T-helper 2 cell treated with Interferon-gamma antibody and Interleukin-4, amounts not matched to agents 5 μg/mL and 100 μg/mL, for 36 hours (primary cell): Measurements from ENCODE around the gene ICA1.

Experiments
- DNase-seq: peaks from one replicate; pipeline ENCODE4 v3.0.0; 2021; ENCODE audit warnings: low spot score
- H3K27ac Mint-ChIP-seq: one replicate; pipeline ENCODE4 v1.8.0; 2021; ENCODE audit warnings: mild to moderate bottlenecking, mixed read lengths
- H3K27me3 Mint-ChIP-seq: one replicate; pipeline ENCODE4 v1.8.0; 2021; ENCODE audit warnings: low read depth, mixed read lengths
- H3K36me3 Mint-ChIP-seq: one replicate; pipeline ENCODE4 v1.8.0; 2021; ENCODE audit warnings: low read depth, mixed read lengths
- H3K4me1 Mint-ChIP-seq: one replicate; pipeline ENCODE4 v1.8.0; 2021; ENCODE audit warnings: low read depth, mixed read lengths
- H3K4me3 Mint-ChIP-seq: one replicate; pipeline ENCODE4 v1.8.0; 2022; ENCODE audit warnings: mild to moderate bottlenecking, moderate library complexity, mixed read lengths
- H3K9me3 Mint-ChIP-seq: one replicate; pipeline ENCODE4 v1.8.0; 2021; ENCODE audit warnings: mixed read lengths

Gene ICA1

GRCh38 chr7:8128449-8129317 is 133.3 kb downstream of the ICA1 start:
- H3K9me3 Mint-ChIP-seq: peaks cover 6% of the 10 kb centered on the region
- no peak for DNase-seq
- H3K4me3 Mint-ChIP-seq: peak overlapping the region; percentile 37
- H3K27me3 Mint-ChIP-seq: no peaks in the 10 kb centered on the region
- peaks cover 71% of the 10 kb centered on the region for H3K4me1 Mint-ChIP-seq
- H3K27ac Mint-ChIP-seq: peak overlapping the region; percentile 81
- H3K36me3 Mint-ChIP-seq: peaks cover 14% of the 10 kb centered on the region

GRCh38 chr7:8126601-8127167 is 135.3 kb downstream of the ICA1 start:
- Mint-ChIP-seq H3K36me3 (peaks cover 16% of the 10 kb centered on the region), H3K27me3 (no peaks in the 10 kb centered on the region), H3K4me3 (peak overlapping the region; percentile 72), H3K27ac (peak overlapping the region; percentile 99), H3K9me3 (peaks cover 6% of the 10 kb centered on the region), H3K4me1 (peaks cover 61% of the 10 kb centered on the region)
- no peak for DNase-seq

DNA sequence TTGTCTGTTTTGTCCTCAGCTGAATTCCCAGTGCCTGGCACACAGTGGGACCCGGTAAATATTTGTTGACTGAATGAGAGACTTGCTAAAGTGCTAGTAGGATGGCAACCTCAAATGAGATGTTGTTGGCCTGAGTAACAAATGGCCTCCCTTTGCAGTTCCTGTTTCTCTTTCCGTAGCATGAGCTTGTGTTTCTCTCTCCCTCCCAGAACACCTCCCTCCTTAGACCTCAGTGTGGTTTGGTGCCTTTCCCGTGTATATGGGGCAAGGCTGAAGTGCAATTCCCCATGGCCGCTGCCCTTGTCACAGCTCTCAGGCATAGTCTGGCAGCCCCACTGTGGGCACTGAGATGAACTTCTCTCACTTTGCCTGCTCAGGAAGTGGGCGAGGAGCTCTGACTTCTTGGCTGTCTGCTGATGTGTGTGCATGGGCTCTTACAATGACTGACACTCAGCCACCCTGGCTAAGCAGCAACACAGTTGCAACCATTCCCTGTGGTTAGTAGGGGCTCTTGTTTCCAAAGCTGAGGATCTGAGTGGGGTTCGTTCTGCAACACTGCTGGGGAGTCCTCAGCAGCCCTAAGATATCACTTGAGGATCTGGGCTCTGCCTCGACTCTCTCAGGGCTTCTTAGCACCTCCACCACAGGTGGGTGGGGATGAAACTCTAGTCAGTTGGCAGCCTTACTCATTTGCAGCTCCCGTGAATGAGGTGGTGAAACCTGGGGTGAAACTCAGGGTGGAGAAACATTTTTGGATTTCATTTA is 136.1 kb downstream of the ICA1 start:
- H3K4me3 Mint-ChIP-seq: peak overlapping the region; percentile 72
- peak overlapping the region; percentile 99 for H3K27ac Mint-ChIP-seq
- H3K36me3 Mint-ChIP-seq: peaks cover 16% of the 10 kb centered on the region
- H3K27me3 Mint-ChIP-seq: no peaks in the 10 kb centered on the region
- peaks cover 6% of the 10 kb centered on the region for H3K9me3 Mint-ChIP-seq
- DNase-seq: peak; percentile 88
- peaks cover 62% of the 10 kb centered on the region for H3K4me1 Mint-ChIP-seq

DNA sequence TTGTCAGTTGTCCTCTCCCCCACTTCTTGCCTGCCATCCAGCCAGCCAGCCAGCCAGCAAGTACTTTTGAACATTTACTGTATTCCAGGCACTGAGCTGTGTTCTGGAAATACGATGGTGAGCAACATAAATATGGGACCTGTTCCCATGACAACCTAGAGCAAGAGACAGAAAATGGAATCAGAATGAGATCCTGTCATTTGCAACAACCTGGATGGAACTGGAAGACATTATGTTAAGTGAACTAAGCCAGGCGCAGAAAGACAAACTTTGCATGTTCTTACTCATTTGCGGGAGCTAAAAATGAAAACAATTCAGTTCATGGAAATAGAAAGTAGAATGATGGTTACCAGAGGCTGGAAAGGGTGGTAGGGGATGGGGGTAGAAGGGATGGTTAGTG is 140.7 kb downstream of the ICA1 start:
- no peak overlapping the region for H3K4me3 Mint-ChIP-seq
- H3K36me3 Mint-ChIP-seq: peaks cover 13% of the 10 kb centered on the region
- H3K9me3 Mint-ChIP-seq: peaks cover 6% of the 10 kb centered on the region
- no peak for DNase-seq
- H3K27ac Mint-ChIP-seq: peak overlapping the region; percentile 21
- peaks cover 52% of the 10 kb centered on the region for H3K4me1 Mint-ChIP-seq
- H3K27me3 Mint-ChIP-seq: no peaks in the 10 kb centered on the region

- Mint-ChIP-seq H3K27ac (no peak overlapping the region), H3K27me3 (no peaks in the 10 kb centered on the region), H3K9me3 (peaks cover 5% of the 10 kb centered on the region), H3K36me3 (peaks cover 16% of the 10 kb centered on the region), H3K4me1 (peaks cover 52% of the 10 kb centered on the region), H3K4me3 (no peak overlapping the region)
- no peak for DNase-seq
These were observed 141.4 kb downstream of the ICA1 start for GRCh38 chr7:8120390-8121058.

DNA sequence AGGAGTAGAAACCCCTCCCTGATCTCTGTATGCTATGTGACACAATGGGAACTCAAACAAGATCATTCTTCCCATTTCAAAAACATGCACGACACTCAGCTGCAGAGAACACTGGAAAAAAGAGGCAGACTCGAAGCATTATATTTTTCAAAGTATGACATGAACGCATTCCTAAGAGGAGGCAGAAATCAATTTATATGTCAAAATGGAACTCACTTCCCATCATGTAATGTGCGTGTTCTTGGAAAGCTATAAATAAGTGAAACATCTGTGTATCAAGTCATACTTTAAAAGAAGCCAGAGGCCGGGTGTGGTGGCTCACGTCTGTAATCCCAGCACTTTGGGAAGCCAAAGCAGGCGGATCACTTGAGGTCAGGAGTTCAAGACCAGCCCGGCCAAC is 142.7 kb downstream of the ICA1 start:
- Mint-ChIP-seq H3K4me1 (peaks cover 57% of the 10 kb centered on the region), H3K4me3 (no peak overlapping the region), H3K27me3 (no peaks in the 10 kb centered on the region), H3K9me3 (no peaks in the 10 kb centered on the region), H3K27ac (no peak overlapping the region), H3K36me3 (peaks cover 15% of the 10 kb centered on the region)
- no peak for DNase-seq

GRCh38 chr7:8117195-8117594 is 144.8 kb downstream of the ICA1 start:
- H3K27ac Mint-ChIP-seq: no peak overlapping the region
- H3K9me3 Mint-ChIP-seq: no peaks in the 10 kb centered on the region
- no peaks in the 10 kb centered on the region for H3K27me3 Mint-ChIP-seq
- peaks cover 12% of the 10 kb centered on the region for H3K36me3 Mint-ChIP-seq
- DNase-seq: no peak
- no peak overlapping the region for H3K4me3 Mint-ChIP-seq
- peaks cover 63% of the 10 kb centered on the region for H3K4me1 Mint-ChIP-seq

- Mint-ChIP-seq H3K4me3 (peak overlapping the region; percentile 38), H3K36me3 (peaks cover 13% of the 10 kb centered on the region), H3K27ac (peak overlapping the region; percentile 58), H3K9me3 (peaks cover 3% of the 10 kb centered on the region), H3K4me1 (peaks cover 59% of the 10 kb centered on the region), H3K27me3 (no peaks in the 10 kb centered on the region)
- DNase-seq: no peak
These were observed 146.2 kb downstream of the ICA1 start for GRCh38 chr7:8115547-8116402.

DNA sequence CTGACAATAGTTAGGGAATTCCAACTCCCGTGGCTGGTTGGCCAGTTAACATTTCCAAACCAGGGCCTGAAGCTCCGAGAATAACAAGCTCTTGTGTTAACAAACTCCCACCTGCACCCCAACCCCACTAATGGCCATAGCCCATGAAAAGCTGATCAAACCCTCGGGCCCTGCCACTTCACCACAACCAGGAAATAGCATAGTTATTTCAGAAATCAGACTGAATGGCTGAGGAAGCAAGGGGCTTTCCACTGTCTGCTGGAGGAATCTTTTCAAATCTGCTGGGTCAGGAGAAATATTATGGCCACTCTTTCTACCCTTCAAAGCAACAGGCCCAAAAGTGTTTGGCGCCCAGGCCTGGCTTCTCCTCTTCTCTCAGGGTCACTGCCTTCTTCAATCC is 147.8 kb downstream of the ICA1 start:
- peak overlapping the region; percentile 41 for H3K4me3 Mint-ChIP-seq
- H3K4me1 Mint-ChIP-seq: peaks cover 59% of the 10 kb centered on the region
- peaks cover 13% of the 10 kb centered on the region for H3K36me3 Mint-ChIP-seq
- peaks cover 3% of the 10 kb centered on the region for H3K9me3 Mint-ChIP-seq
- no peaks in the 10 kb centered on the region for H3K27me3 Mint-ChIP-seq
- peak; percentile 24 for DNase-seq
- peak overlapping the region; percentile 51 for H3K27ac Mint-ChIP-seq

DNA sequence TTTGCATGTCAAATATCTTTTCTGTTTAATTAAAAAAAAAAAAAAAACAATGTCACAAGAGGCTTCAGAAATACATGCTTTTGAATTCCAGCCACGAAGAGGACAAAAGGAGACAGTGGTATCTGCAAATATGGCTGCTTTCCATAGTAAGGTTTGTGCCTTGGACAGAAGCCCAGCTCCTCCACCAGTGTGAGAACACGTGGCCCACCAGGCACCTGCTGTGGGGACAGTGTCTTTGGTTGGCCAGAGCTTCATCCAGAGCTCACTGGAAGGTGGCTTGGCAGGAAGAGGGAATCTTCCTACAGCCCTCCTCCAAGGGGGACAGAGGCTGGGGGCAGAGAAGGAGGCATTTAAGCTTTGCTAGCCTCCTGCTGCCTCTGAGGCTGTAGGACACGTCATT is 148.8 kb downstream of the ICA1 start:
- no peaks in the 10 kb centered on the region for H3K27me3 Mint-ChIP-seq
- DNase-seq: no peak
- H3K4me1 Mint-ChIP-seq: peaks cover 51% of the 10 kb centered on the region
- H3K4me3 Mint-ChIP-seq: no peak overlapping the region
- H3K36me3 Mint-ChIP-seq: peaks cover 13% of the 10 kb centered on the region
- peaks cover 3% of the 10 kb centered on the region for H3K9me3 Mint-ChIP-seq
- H3K27ac Mint-ChIP-seq: no peak overlapping the region

DNA sequence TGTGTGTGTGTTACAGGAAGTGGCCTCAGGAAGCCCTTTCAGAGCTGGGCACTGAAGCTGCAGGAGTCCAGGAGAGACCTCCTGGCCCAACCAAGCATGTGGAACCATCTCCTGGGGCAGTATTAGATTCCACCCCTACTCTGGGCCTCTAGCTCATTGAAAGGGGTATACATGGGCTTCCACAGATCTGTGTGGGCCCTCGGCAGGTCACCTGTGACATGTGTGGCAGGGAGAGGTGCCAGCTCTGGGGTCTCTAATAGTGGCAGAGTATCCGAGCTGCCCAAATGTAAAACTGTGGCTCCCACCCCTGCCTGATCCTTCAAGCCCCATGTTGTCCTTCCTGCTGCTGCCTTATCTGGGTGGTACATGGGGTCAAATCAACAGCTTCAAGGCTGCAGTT is 149.3 kb downstream of the ICA1 start:
- H3K36me3 Mint-ChIP-seq: peaks cover 13% of the 10 kb centered on the region
- H3K4me1 Mint-ChIP-seq: peaks cover 48% of the 10 kb centered on the region
- H3K4me3 Mint-ChIP-seq: no peak overlapping the region
- H3K27ac Mint-ChIP-seq: no peak overlapping the region
- H3K27me3 Mint-ChIP-seq: no peaks in the 10 kb centered on the region
- H3K9me3 Mint-ChIP-seq: peaks cover 4% of the 10 kb centered on the region
- DNase-seq: no peak

- Mint-ChIP-seq H3K4me3 (no peak overlapping the region), H3K4me1 (peaks cover 40% of the 10 kb centered on the region), H3K27me3 (no peaks in the 10 kb centered on the region), H3K9me3 (peaks cover 6% of the 10 kb centered on the region), H3K36me3 (peaks cover 11% of the 10 kb centered on the region), H3K27ac (peak overlapping the region; percentile 6)
- DNase-seq: no peak
These were observed 150.5 kb downstream of the ICA1 start for GRCh38 chr7:8111282-8111960.
